ENCODE data around the gene EPHB2. TPM values are rescaled to one million over a fixed set of nuclear protein-coding genes. Genes with fewer than 3 reads are reported as not detected.

Gene EPHB2
- total RNA-seq, 1 experiment from 2014 or later, result 18.5 TPM

DNA sequence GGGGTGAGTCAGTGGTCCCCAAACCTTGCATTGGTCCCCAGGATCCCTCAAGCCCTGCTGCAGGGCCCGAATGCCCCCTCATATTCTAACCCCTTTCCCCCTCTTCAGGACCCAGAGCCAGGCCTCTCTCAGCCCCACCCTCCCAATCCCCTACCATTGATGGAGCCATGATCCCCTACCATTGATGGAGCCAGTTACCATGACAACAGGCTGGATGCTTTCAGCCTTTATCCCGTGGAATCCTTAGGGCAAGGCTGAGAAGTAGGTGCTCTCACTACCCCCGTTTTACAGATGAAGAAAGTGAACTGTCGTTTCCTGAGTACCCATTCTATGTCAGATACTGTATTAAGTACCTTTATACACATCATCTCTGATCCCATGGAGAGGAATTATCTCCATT, 70.8 kb downstream of the EPHB2 start (continued):
- TF ChIP-seq, protein P1, sequence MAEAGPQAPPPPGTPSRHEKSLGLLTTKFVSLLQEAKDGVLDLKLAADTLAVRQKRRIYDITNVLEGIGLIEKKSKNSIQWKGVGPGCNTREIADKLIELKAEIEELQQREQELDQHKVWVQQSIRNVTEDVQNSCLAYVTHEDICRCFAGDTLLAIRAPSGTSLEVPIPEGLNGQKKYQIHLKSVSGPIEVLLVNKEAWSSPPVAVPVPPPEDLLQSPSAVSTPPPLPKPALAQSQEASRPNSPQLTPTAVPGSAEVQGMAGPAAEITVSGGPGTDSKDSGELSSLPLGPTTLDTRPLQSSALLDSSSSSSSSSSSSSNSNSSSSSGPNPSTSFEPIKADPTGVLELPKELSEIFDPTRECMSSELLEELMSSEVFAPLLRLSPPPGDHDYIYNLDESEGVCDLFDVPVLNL (CRISPR knock-in tag; IDR thresholded peaks at IDR 0.05; ENCODE audit: borderline replicate concordance, low read depth), result no peak
- TF ChIP-seq FOXK1 (CRISPR knock-in tag; IDR thresholded peaks at IDR 0.05) (no peak), ATF1 (CRISPR knock-in tag; IDR thresholded peaks at IDR 0.05) (no peak), CREB1 (CRISPR knock-in tag; IDR thresholded peaks at IDR 0.05) (no peak), KAT7 (CRISPR knock-in tag; IDR thresholded peaks at IDR 0.05; ENCODE audit: borderline replicate concordance) (no peak), ZNF423 (CRISPR knock-in tag; IDR thresholded peaks at IDR 0.05) (no peak)
- TF ChIP-seq, protein P2, sequence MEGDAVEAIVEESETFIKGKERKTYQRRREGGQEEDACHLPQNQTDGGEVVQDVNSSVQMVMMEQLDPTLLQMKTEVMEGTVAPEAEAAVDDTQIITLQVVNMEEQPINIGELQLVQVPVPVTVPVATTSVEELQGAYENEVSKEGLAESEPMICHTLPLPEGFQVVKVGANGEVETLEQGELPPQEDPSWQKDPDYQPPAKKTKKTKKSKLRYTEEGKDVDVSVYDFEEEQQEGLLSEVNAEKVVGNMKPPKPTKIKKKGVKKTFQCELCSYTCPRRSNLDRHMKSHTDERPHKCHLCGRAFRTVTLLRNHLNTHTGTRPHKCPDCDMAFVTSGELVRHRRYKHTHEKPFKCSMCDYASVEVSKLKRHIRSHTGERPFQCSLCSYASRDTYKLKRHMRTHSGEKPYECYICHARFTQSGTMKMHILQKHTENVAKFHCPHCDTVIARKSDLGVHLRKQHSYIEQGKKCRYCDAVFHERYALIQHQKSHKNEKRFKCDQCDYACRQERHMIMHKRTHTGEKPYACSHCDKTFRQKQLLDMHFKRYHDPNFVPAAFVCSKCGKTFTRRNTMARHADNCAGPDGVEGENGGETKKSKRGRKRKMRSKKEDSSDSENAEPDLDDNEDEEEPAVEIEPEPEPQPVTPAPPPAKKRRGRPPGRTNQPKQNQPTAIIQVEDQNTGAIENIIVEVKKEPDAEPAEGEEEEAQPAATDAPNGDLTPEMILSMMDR (IDR thresholded peaks at IDR 0.05), result no peak

GRCh38 chr1:22782406-22782805, 71.8 kb downstream of the EPHB2 start:
- ChIA-PET CTCF (interaction anchor here (0.8 to 1.5 kb wide), 2 partner anchors 80 to 150 kb away, joined by 4 to 7 read pairs; no protein-coding TSS in a partner anchor), POLR2A (interaction anchor here (0.6 kb wide), 1 partner anchor 43 kb away, joined by 3 read pairs; no protein-coding TSS in a partner anchor)
- H3K27ac Mint-ChIP-seq, result no peak overlapping the region
- H3K4me3 Mint-ChIP-seq, result no peak overlapping the region
- no peaks in the 10 kb centered on the region for H3K27me3 Mint-ChIP-seq (ENCODE audit: low read depth)
- no peaks in the 10 kb centered on the region for H3K36me3 Mint-ChIP-seq
- H3K9me3 Mint-ChIP-seq, result no peaks in the 10 kb centered on the region
- ATAC-seq (no peak), DNase-seq (ENCODE audit: low spot score) (no peak)
- H3K4me1 Mint-ChIP-seq, result peaks cover 26% of the 10 kb centered on the region
- TF ChIP-seq AFF4 (CRISPR knock-in tag; IDR thresholded peaks at IDR 0.05; ENCODE audit: borderline replicate concordance) (no peak), MYBL2 (CRISPR knock-in tag; IDR thresholded peaks at IDR 0.05) (no peak), SMAD4 (CRISPR knock-in tag; IDR thresholded peaks at IDR 0.05) (no peak), KAT7 (CRISPR knock-in tag; IDR thresholded peaks at IDR 0.05; ENCODE audit: borderline replicate concordance) (no peak), SP1 (CRISPR knock-in tag; conservative IDR thresholded peaks at IDR 0.05) (no peak), SMAD3 (CRISPR knock-in tag; IDR thresholded peaks at IDR 0.05; ENCODE audit: borderline replicate concordance) (no peak), NR2C2 (CRISPR knock-in tag; IDR thresholded peaks at IDR 0.05) (no peak), GRHL2 (CRISPR knock-in tag; IDR thresholded peaks at IDR 0.05; ENCODE audit: insufficient replicate concordance, severe bottlenecking) (no peak), OVOL2 (CRISPR knock-in tag; IDR thresholded peaks at IDR 0.05; ENCODE audit: borderline replicate concordance) (no peak), ZNF263 (CRISPR knock-in tag; IDR thresholded peaks at IDR 0.05; ENCODE audit: low read depth) (no peak), TP53 (CRISPR knock-in tag; IDR thresholded peaks at IDR 0.05) (no peak)
- TF ChIP-seq, protein P3, sequence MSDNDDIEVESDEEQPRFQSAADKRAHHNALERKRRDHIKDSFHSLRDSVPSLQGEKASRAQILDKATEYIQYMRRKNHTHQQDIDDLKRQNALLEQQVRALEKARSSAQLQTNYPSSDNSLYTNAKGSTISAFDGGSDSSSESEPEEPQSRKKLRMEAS (CRISPR knock-in tag; IDR thresholded peaks at IDR 0.05), result no peak
- TF ChIP-seq, protein P4, sequence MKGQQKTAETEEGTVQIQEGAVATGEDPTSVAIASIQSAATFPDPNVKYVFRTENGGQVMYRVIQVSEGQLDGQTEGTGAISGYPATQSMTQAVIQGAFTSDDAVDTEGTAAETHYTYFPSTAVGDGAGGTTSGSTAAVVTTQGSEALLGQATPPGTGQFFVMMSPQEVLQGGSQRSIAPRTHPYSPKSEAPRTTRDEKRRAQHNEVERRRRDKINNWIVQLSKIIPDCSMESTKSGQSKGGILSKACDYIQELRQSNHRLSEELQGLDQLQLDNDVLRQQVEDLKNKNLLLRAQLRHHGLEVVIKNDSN (CRISPR knock-in tag; IDR thresholded peaks at IDR 0.05), result no peak
- TF ChIP-seq, protein P2 (IDR thresholded peaks at IDR 0.05), result no peak
- TF ChIP-seq, protein P5, sequence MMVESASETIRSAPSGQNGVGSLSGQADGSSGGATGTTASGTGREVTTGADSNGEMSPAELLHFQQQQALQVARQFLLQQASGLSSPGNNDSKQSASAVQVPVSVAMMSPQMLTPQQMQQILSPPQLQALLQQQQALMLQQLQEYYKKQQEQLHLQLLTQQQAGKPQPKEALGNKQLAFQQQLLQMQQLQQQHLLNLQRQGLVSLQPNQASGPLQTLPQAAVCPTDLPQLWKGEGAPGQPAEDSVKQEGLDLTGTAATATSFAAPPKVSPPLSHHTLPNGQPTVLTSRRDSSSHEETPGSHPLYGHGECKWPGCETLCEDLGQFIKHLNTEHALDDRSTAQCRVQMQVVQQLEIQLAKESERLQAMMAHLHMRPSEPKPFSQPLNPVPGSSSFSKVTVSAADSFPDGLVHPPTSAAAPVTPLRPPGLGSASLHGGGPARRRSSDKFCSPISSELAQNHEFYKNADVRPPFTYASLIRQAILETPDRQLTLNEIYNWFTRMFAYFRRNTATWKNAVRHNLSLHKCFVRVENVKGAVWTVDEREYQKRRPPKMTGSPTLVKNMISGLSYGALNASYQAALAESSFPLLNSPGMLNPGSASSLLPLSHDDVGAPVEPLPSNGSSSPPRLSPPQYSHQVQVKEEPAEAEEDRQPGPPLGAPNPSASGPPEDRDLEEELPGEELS (CRISPR knock-in tag; IDR thresholded peaks at IDR 0.05), result no peak
- TF ChIP-seq, protein P6, sequence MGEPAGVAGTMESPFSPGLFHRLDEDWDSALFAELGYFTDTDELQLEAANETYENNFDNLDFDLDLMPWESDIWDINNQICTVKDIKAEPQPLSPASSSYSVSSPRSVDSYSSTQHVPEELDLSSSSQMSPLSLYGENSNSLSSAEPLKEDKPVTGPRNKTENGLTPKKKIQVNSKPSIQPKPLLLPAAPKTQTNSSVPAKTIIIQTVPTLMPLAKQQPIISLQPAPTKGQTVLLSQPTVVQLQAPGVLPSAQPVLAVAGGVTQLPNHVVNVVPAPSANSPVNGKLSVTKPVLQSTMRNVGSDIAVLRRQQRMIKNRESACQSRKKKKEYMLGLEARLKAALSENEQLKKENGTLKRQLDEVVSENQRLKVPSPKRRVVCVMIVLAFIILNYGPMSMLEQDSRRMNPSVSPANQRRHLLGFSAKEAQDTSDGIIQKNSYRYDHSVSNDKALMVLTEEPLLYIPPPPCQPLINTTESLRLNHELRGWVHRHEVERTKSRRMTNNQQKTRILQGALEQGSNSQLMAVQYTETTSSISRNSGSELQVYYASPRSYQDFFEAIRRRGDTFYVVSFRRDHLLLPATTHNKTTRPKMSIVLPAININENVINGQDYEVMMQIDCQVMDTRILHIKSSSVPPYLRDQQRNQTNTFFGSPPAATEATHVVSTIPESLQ (CRISPR knock-in tag; IDR thresholded peaks at IDR 0.05), result no peak
